GM18511 (cell line): Measurements from ENCODE around the gene TAF7L.

ENCODE experiments used
- ATAC-seq: cut with Tn5 transposase; IDR thresholded peaks from one replicate; pipeline ENCODE4 v1.9.1; 2021; ENCODE audit warnings: mild to moderate bottlenecking, moderate library complexity; ENCODE audit not compliant: unreplicated experiment

Gene TAF7L

DNA sequence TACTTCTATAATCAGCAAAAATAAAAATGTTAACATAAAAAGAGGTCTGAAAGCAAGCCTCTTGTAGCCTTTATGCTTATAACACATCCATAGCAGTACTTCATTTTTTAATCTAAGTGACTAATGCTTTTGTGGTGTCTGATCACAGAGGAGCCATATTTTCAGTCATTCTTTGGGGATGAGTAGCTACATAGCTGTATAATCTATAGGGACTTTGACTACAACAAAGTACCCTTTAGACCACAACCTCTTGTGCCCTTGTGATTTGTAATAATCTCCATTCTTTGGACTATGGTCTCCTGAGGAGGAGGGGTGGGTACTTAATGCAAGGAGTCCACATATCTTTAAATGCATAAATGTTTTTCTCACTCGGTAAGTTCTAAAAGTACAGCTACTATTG lies 62.0 kb downstream of the TAF7L start:
- no peak for ATAC-seq

DNA sequence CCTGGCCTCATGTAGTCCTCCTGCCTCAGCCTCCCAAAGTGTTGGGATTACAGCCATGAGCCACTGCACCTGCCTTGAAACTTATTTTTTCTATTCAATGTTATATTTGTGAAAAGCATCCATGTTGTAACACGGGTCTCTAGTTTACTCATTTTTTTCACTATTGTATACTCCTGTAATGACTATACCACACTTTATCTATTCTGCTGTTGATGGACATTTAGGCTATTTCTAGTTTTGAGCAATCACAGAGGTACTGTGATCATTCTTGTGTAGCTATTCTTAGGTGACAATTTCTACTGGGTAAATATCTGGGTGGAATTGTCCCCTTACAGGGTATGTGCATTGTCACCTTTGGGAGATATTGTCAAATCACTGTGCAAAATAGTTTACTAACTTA lies 67.9 kb downstream of the TAF7L start:
- no peak for ATAC-seq

DNA sequence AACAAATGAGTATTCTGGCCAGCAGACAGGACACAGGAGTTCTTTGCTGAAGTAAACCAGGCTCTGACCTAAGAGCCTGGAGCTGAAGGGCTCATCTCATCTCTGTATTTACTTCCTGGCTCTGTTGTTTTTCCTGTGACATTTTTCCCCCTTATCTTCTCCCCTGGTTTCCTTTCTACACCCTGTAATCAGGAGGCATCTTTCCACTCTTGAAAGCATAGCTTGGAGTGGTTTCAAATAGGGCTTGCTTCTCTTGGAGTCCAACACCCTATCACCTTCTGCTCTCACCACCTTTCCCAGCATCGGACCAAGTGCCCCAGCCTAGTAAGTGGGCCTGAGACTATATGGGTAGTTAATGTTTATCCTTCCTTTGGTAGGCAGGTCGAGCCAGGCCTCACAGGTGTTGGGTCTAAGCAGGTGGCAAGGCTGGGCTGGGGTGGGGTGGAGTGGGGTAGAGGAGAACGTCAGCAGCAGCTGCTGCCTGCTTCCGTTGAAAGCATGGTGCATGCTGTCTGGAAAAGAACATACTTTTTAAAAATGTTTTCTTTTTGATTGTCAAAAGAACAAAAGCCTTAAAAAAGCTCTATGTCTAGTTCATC lies 70.4 kb downstream of the TAF7L start:
- no peak for ATAC-seq

DNA sequence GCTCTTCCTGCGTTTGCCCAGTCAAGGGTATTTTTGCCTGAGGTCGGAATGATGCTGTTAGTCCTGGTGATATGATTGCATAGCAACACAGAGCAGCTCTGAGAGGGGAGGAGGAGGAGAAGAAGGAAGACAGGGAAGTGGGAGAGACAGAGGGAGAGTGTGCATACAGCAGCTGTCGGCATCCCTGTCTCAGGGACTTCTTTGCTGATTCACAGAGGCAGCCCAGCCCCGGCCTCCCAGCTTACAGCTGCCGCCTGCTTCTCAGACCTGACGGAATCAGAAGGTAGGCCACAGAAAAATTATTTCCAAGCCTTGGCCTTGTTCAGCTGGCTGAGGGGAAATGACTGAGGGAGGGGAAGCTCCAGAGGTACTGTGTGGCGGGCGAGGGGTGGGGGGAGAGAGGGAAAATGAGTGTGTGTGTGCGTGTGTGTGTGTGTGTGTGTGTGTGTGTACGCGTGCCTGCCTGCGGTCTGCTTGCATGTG lies 71.2 kb downstream of the TAF7L start:
- ATAC-seq: no peak

DNA sequence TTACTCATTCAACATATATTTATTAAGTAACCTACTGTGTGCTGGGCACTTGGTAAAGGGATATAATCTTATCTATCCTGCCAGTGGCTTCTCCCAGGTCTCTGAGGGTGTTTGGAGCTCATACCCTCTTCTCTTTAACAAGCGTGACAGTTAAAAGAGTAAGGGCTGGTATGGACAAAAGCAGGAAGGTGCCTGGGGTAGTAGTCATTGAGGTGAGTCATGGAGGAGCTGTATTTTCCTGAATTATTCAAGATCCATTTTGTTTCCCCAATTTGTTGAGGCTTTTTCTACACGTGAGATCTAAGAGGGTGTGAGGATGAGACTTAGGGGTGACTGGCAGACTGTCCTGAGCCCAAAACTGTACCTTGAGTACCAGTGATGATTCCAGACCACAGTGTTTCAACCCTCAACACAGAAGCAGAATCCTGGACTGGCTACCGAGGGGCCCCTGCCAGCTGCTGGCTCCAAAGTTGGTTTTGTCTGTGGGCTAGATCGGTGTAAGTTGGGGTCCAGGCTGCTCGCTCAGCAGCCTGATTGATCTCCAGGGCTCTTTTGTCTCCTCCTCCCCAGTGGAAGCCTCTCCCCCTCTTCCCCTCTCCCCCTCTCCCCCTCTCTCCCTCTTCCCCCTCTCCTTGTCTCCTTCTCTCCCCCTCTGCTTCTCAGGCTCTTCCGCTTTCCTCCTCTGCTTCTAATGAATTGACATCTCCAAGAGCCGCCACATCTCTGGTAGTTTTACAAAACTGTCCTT lies 71.8 kb downstream of the TAF7L start, which contains the start of gene DRP2:
Gene DRP2 (plus strand): TSS at position 671 of the 748 bp plus-strand sequence. CDS start 11,862 bp downstream, outside the sequence.
- no peak for ATAC-seq
